ENCODE measurements around the gene CHST10.
A peak's percentile ranks its signal among the peaks of the same experiment; 100 is the strongest.
"Not testable (repeated sequence)": the region's sequence is repeated elsewhere in the genome, so short reads cannot be mapped to it uniquely, and the experiment has no call there.

CHST10 gene

DNA sequence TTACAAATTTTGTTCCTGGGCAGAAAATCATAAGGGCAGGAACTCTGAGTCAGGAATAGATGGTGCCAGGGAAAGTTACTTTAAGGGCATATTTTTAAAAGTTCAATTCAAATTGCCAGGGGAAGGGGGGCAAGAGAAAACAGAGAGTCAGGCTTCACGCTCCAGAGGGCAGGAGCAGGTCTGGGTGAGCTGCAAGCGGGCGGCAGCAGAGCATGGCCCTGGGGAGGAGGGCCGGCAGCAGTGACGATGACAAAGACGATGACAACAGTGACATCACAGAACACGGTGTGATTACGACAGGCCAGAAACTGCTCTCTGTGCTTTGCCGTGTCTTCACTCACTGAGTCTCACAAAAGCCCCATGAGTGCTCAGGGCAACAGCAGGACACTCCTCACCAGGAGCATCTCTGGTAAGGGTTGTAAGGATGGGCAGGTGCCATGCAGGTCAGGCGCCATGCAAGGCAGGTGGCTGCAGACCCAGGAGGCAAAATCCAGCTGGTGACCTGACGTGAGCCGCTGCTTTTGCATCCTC, 23.3 kb downstream of the CHST10 start:
- no peak for DNase-seq (ENCODE audit: low read depth, low spot score)

DNA sequence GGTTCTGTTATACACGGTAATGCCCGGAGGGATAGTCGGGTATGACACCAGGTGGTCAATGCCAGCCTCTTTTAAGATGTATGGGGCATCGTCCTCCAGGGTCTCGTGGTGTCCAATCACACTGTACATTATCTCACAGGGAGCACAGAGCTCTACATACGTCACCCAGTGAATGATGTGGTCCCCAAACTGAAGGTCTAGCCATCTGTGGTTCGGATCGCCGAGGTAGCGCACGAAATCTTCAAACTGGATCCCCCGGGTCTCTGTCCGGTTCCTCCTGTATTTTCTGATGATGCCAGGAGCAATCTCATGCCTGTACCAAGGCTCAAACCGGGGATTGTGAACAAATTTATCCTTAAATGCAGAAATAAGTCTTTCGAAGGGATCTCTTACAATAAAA, 24.1 kb downstream of the CHST10 start:
- DNase-seq (ENCODE audit: low read depth, low spot score), result no peak

DNA sequence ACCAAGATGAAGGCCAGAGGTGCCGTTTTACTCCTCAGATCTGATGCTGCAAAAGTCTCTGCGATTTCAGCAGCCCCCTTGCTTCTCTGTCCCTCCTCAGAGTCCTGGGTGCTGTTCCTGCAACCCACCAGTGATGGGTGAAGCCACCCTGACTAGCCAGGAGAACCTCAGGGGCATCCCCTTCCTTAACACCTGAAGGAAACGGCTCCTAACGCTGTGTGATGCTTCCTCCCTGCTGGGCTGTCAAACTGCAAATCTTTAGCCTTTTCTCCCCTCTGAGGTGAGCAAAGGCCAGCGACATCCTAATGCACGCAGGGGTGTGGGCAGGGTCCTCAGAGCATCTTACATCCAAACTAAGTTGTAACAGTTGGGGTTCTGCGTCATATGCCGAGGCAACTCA, 24.8 kb downstream of the CHST10 start:
- no peak for DNase-seq (ENCODE audit: low read depth, low spot score)

DNA sequence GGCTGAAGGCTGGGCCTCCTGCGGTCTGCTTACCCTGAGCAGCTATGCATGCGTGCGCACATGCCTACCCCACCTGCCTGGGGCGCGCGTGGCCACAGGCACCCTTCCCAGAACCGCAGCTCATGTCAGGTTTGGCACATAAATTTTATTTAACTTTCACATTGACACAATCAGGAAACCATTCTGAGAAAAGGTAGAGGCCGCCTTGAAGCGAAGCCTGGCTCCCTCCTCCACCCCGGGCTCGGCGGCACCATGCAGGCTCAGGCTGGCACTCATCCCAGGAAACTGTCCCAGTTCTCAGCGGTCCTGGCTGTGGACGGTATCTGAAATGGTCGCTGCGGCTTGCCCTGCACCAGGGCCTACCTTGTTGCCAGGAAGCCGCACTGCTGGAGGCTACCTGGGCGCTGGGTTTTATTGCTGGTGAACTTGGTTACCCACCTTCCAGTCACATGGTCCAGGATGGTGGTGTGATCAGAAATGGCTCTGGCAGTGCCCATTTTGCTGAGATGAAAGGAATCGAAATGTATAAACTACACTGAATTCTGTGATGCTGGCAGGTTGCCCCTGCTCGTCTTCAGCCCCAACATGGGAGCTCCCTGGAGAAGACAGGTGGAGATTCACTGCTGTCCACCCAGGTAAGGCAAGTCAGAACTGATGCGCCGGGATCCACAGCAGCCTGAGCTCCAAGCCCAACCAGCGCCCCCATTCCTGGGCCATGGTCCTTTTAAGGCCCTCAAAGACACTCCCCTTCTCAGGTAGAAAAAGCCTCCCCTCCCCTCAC, 25.5 kb downstream of the CHST10 start:
- DNase-seq (ENCODE audit: low read depth, low spot score), result no peak

DNA sequence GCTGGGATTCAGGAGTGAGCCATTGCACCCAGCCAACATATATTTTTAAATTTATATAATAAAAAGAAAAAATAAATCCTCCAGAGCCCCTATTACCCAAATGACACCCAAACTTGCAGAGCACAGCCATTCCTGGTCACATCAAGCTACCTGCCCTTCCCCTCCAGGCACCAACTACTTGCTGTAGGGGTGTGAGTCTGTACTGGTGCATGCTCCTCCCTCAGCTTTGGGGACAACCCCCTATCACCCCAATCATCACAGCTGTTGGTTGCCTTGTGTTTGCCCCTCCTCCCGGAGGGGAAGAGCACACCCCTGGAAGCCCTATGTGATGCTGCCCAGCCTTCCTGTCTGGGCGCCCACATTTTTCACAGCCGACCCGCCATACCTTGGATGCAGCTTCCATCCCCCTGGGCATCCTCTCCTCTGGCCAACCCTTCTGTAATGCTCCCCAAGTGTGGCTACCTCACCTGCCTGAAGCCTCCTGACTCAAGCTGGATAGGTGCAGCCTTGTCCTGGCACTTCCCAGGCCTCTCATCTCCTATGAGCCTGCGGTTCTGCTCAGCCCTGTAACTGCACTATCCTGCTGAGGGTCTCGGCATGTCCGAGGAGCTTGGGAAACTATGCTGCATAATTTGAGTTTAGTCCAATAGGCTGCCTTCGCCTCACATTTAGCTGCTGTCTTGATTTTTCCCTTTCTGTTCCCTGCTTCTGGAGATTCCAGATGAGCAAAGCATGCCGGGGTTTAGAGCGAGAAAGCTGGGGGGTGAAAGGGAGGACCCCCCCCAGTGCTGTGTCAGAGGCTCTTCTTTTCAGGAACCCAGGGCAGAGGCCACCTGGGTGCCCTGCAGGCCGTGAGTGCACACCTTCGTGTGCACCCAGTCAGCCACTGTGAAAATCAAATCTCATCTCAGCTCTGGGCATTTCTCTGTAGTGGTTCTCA, 27.2 kb downstream of the CHST10 start:
- no peak for DNase-seq (ENCODE audit: low read depth, low spot score)

DNA sequence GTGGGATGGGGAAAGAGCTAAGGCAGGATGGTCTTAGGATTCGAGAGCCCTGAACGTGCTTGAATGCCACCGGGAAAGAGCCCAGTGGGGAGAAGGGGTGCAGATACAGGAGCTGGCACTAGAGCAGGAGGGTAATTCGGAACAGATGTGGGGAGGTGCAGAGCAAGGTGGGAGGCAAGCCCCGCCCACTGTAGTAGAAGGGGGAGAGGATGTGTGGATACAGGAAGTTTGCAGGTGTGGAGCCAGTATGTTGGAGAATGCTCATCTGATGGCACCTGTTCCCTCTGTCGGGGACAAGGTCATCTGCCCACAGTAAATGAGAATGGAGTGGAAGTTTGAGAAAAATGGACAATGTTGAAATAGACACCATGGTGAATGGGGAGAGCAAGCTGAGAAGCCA, 28.8 kb downstream of the CHST10 start:
- no peak for DNase-seq (ENCODE audit: low read depth, low spot score)

DNA sequence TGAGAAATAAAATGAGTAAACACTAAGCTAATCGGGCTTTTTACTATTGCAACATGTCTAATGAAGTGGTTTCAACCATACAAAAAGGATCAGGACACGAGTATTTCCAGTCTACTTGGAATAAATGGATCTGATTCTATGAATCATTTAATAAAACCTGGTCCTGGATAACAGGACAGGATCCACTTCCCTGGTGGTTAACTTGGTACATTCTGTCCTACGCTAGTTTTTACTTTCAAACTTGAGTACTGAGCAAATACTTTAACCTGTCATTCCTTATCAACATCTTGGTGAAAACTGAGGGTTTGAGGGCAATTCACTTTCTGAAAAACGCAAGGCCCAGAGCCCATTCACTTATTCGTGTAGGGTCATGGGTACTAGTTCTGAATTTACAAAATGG, 33.5 kb downstream of the CHST10 start:
- DNase-seq (ENCODE audit: low read depth, low spot score), result no peak

DNA sequence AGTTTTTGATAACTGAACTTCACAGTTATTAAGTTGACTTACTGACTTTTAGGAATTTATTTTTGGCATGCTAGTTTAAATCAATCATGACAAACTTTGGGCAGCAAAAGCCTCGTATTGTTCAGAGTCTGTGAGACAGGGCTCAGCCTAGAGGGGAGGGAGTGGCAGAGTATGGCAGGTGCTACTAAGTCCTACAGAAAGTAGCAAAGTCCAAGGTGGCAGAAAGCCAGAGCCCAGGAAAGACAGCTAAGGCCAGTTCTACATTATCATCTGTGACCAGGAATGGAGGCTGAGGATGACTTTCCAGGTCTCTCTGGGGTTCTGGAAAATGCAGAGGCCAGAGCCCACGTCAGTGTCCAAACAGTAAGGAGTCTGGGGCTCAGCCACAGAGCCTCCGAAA, 34.2 kb downstream of the CHST10 start:
- DNase-seq (ENCODE audit: low read depth, low spot score), result no peak

DNA sequence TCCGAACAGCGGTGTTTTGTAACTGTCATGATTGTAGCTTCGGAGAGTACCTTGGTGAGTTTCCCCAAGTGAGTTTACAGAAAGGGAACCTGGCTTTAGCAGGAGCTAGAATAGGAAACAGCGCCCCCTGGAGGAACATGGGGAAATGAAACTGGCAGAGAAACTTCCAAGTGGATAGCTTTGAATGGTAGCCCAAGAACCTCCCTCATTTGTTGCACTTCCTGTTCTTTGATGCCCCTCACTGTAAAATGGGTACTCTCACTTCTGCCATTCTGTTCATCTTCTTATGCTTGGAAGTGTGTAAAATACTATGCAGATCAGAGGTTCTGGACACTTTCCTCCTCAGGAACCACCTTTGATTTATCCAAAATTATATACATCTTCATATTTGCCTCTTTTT, 36.2 kb downstream of the CHST10 start:
- peak; percentile 51 for DNase-seq (ENCODE audit: low read depth, low spot score)

DNA sequence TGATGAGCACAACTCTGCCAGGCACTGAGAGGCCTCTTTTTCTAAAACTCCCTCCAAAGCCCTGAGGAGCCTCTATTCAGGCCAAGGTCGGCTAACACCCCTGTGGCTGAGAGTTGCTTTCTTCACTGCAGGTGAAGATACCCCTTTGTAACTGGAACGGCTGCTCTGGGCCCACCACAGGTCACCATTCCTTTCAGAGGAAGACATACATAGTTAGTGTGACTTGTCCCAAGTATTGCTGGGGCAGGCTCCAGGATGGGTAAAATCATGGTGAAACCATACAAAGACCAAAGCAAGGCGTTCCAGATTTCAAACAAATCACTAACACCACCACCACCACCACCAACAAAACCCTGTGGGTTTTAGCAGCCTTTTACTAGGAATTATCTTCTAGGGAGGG, 36.8 kb downstream of the CHST10 start:
- no peak for DNase-seq (ENCODE audit: low read depth, low spot score)

DNA sequence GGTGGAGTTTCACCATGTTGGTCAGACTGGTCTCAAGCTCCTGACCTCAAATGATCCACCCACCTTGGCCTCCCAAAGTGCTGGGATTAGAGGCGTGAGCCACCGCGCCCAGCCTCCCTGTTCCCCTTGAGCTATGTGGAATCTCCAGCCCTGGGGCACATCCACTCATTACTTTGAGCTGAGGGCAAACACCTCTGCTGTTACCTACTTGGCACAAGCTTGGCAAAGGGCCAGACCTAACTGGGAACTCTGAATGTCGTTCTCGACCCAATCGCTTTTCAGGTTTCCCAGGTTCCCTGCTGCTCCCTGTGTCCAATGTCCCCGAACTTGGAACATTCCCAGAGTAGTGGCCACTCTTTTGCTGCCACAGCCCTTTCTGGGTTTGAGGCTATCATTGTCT, 40.6 kb downstream of the CHST10 start:
- DNase-seq (ENCODE audit: low read depth, low spot score), result no peak

DNA sequence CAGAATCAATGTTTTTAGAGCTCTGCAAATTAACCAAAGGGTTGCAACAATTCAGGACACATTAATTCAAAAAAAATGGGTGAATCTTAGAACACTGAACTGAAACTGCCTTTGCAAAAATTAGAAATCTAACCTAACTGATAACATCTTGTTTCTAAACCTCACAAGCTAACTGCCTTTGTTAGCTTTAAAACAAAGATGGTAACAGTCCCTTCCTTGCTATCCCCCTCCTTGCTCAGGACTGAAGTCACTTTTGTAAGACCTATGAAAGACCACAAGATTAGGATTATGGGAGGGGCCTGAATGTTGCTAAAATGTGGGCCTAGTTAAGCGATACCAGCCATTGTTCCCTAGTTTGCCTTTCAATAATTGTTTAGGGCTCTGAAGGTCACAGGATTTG, 50.3 kb downstream of the CHST10 start:
- no peak for DNase-seq (ENCODE audit: low read depth, low spot score)

DNA sequence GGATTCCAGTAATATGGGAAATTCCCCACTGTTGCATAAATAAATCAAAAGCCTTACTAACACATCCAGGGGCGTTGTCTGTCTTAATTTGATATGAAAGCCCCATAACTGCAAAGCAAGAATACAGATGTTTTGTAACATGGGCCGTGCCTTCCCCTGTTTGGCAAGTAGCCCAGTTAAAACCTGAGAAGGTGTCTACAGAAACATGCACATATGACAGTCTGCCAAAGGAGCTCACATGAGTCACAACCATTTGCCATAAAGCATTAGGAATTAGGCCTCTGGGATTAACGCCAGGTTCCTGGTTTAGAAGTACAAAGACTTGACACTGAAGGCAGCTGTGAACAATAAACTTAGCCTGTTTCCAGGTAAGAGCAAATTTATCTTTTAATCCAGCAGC, 52.0 kb downstream of the CHST10 start:
- DNase-seq (ENCODE audit: low read depth, low spot score), result no peak

DNA sequence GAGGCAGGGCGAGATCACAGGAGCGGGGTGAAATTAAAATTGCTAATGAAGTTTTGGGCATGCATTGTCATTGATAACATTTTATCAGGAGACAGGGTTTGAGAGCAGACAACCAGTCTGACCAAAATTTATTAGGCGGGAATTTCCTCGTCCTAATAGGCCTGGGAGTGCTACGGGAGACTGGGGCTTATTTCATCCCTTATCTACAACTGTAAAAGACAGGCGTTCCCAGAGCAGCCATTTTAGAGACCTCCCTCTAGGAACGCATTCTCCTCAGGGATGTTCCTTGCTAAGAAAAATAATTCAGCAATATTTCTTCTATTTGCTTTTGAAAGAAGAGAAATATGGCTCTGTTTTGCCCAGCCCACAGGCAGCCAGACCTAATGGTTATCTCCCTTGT, 55.2 kb downstream of the CHST10 start:
- not testable (repeated sequence) for DNase-seq (ENCODE audit: low read depth, low spot score)

DNA sequence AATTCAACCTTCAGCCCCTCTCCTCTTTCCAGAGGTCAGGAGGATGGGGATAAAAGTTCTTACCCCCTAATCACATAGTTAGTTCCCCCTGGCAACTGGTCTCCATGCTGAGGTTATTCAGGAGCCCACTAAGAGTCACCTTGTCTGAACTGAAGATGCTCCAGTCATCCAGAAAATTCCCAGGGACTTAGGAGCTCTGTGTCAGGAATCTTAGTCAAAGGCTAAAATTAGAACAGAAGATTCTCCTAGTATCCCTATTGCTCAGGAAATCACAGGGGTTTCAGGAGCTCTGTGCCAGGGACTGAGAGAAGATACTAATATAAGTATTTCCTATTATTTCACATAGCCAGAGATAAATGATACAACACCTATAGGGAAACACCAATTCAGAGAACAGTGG, 57.9 kb downstream of the CHST10 start:
- no peak for DNase-seq (ENCODE audit: low read depth, low spot score)

DNA sequence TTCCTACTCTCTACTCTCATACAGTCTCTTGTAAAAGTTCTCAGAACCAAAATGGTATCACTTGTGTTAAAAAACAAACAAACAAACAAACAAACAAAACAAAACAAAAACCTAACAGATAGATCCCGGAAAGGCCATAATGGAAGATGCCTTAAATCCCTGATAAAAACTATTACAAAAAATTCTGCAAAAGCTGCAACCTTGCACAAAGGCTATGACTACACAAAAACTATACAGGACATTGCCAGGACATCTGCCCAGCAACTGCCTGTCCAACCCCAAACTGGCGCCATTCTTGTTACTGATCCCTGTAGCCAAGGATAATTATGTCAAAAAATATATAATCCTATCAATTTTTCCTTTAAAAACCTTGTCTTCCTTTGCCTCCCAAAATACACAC, 58.9 kb downstream of the CHST10 start:
- no peak for DNase-seq (ENCODE audit: low read depth, low spot score)

DNA sequence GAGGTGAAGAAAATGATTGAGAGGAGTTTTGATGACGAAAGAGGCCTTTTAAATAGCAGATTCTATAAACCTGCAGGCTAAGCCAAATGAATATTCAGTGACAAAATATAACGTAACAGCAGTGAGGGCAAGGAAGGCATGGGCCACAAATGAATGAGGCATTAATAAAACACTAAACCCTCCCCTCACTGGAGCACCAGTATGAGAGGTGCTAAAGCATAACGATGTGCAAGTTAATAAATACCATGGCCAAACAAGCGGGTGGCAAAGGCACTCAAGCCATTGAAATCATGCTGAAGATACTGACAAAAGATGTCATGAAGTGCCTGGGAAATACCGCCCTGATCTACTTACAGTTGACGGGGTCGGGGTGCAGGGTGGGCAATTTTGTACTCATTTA, 64.9 kb downstream of the CHST10 start:
- DNase-seq (ENCODE audit: low read depth, low spot score), result no peak

DNA sequence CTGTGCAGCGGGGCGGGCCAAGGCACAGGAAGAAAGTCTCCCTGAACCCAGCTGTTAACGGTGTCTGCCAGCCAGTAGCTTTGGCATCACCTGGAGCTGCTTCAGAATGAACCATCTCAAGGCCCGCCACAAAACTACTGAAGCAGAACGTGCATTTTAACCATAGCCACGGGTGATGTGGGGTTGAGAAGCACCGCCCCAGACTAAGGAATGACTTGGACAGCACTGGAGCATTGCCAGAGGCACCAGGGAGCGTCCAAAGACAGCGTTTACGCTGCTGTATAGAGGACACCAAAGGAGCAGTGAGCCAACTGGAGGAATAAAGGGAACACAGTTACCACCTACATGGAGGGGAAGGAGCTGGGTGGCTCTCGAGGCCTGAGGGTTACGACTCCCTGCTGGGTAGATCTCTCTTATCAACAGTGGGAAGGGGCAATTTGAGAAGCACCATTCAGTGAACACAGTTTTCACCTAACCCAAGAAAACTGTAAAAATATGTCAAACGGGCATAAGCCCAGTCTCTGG, 66.7 kb downstream of the CHST10 start:
- DNase-seq (ENCODE audit: low read depth, low spot score), result no peak

DNA sequence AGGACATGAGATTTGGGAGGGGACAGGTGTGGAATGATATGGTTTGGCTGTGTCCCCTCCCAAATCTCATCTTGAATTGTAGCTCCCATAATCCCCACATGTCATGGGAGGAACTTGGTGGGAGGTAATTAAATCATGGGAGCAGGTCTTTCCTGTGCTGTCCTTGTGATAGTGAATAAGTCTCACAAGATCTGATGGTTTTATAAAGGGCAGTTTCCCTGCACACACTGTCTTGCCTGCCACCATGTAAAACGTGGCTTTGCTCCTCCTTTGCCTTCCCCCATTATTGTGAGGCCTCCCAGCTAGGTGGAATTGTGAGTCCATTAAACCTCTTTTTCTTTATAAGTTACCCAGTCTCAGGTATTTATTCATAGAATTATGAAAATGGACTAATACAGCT, 72.3 kb downstream of the CHST10 start:
- DNase-seq (ENCODE audit: low read depth, low spot score), result not testable (repeated sequence)

DNA sequence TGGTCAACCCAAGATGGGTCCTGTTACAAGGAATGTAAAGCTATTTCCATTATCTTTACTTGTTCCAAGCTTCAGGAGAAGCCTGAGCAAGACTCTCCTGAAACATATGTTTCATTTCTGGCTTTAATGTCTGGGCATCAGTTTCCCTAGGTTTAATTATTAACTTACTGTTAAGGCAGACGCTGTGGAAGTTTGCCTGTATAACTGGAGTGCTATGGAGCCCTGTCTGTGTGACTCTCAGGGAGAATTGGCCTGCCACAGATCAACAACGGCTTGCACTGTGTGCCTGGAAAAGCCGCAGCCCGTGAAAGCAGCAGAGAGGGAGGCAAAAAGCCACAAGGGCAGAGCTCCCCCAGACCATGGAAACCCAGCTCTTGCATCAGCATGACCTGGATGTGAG, 73.0 kb downstream of the CHST10 start:
- DNase-seq (ENCODE audit: low read depth, low spot score), result no peak

DNA sequence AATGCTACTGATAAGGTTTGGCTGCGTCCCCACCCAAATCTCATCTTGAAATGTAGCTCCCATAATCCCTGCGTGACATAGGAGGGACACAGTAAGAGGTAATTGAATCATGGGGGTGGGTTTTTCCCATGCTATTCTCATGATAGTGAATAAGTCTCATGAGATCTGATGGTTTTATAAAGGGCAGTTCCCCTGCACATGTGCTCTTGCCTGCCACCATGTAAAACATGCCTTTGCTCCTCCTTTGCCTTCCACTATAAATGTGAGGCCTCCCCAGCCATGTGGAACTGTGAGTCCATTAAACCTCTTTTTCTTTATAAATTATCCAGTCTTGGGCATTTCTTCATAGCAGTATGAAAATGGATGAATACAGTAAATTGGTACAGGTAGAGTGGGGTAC, 75.0 kb downstream of the CHST10 start:
- DNase-seq (ENCODE audit: low read depth, low spot score), result not testable (repeated sequence)

All from activated CD4-positive, CD25-positive, alpha-beta regulatory T cell treated with anti-CD3 and anti-CD28 coated beads, Interleukin-2, amount 50 U/mL, for 16 hours (primary cell).